NB4 (cell line): ENCODE results near the gene PMF1.

Experiments
- CTCF ChIP-seq: IDR thresholded peaks from one replicate; pipeline ENCODE4 v1.5.1; 2012; ENCODE audit warnings: low read depth, low read length
- MAX ChIP-seq: IDR thresholded peaks from 2 replicates; pipeline ENCODE4 v1.6.1; 2011; ENCODE audit warnings: low read depth, low read length
- MYC ChIP-seq: IDR thresholded peaks from 2 replicates; pipeline ENCODE4 v1.6.1; 2011; ENCODE audit warnings: low read depth, low read length
- POLR2A ChIP-seq: IDR thresholded peaks from 2 replicates; pipeline ENCODE4 v1.6.1; 2011; ENCODE audit warnings: mild to moderate bottlenecking; ENCODE audit not compliant: insufficient read length; ENCODE audit errors: extremely low read depth

GRCh38 chr1:156212130-156212529 lies 677 bp upstream of the PMF1 start:
- TF ChIP-seq POLR2A (no peak), MAX (no peak), CTCF (no peak), MYC (no peak)
